CD4-positive, alpha-beta T cell (primary cell): ENCODE results near the gene CEP85L. TPM values are rescaled to one million over a fixed set of nuclear protein-coding genes. Genes with fewer than 3 reads are reported as not detected.

Experiments used
- ATAC-seq: fragments of 200-7000 bp; cut with Tn5 transposase; one replicate; pipeline ENCODE4 v1.10.0; 2022; ENCODE audit warnings: mild to moderate bottlenecking; ENCODE audit not compliant: poor library complexity
- CTCF ChIA-PET: fragments of 350-600 bp; sonication (Branson Sonifier 250); formaldehyde crosslinking; loops from one replicate; lab custom pipeline; 2021; ENCODE audit warnings: antibody characterized with exemption, inconsistent platforms; lab: Charles Lee
- POLR2A ChIA-PET: fragments of 350-600 bp; sonication (Branson Sonifier 250); formaldehyde crosslinking; loops from one replicate; lab custom pipeline; 2021; ENCODE audit warnings: antibody characterized with exemption, inconsistent platforms; lab: Charles Lee
- DNase-seq, 14 experiments: peaks; one replicate each; pipeline ENCODE4 v3.0.0-alpha.2; 2013 to 2020; ENCODE audit warnings: mixed read lengths in 2 of 14
- H3K27ac ChIP-seq, 2 donors: one replicate each; pipeline versions ENCODE4 v1.5.1 to v1.7.0; 2013; ENCODE audit warnings: low read length in 2 of 2, low read depth in 1 of 2, mild to moderate bottlenecking in 1 of 2
- H3K27me3 ChIP-seq, 2 experiments: 1 replicate in 1 of 2; 2 replicates in 1 of 2; pipeline versions ENCODE4 v1.6.1 to v1.7.0; 2013; ENCODE audit warnings: low read length in 2 of 2, control low read depth in 1 of 2, mild to moderate bottlenecking in 1 of 2, moderate library complexity in 1 of 2; ENCODE audit not compliant: insufficient read depth in 2 of 2, control insufficient read depth in 1 of 2
- H3K36me3 ChIP-seq: one replicate; pipeline ENCODE4 v1.6.1; 2013; ENCODE audit warnings: low read length, control low read depth; ENCODE audit not compliant: insufficient read depth
- H3K4me1 ChIP-seq: one replicate; pipeline ENCODE4 v1.6.1; 2013; ENCODE audit warnings: low read length, control low read depth; ENCODE audit not compliant: insufficient read depth
- H3K4me3 ChIP-seq: one replicate; pipeline ENCODE4 v1.5.1; 2013; ENCODE audit warnings: mild to moderate bottlenecking, low read length, moderate library complexity
- H3K9me3 ChIP-seq, 2 experiments: 1 replicate in 1 of 2; 2 replicates in 1 of 2; pipeline versions ENCODE4 v1.6.1 to v1.7.0; 2013; ENCODE audit warnings: low read length in 2 of 2, mild to moderate bottlenecking in 2 of 2, control low read depth in 1 of 2, moderate library complexity in 1 of 2; ENCODE audit not compliant: control insufficient read depth in 1 of 2, insufficient read depth in 1 of 2
- H3K27ac Mint-ChIP-seq: one replicate; pipeline ENCODE4 v1.8.0; 2020; ENCODE audit warnings: mixed read lengths
- H3K27me3 Mint-ChIP-seq: one replicate; pipeline ENCODE4 v1.8.0; 2021; ENCODE audit warnings: mixed read lengths
- H3K36me3 Mint-ChIP-seq: one replicate; pipeline ENCODE4 v1.8.0; 2021; ENCODE audit warnings: low read depth, mixed read lengths
- H3K4me1 Mint-ChIP-seq: one replicate; pipeline ENCODE4 v1.8.0; 2021; ENCODE audit warnings: low read depth, mixed read lengths
- H3K4me3 Mint-ChIP-seq: one replicate; pipeline ENCODE4 v1.8.0; 2020; ENCODE audit warnings: mild to moderate bottlenecking, mixed read lengths
- H3K9me3 Mint-ChIP-seq: one replicate; pipeline ENCODE4 v1.8.0; 2020; ENCODE audit warnings: mixed read lengths
- intact Hi-C, 2 experiments: fragments of 100-400 bp; cut with DNase I in 1 of 2; cut with micrococcal nuclease in 1 of 2; formaldehyde crosslinking; loops; one replicate each; pipeline versions ENCODE4 v1.15.1 to v1.9.0; 2023 to 2025; cut with DNase I, micrococcal nuclease
- total RNA-seq, 174 experiments: library from RNA in 2 of 174; stranded (reverse) in 2 of 174; gene quantifications; one replicate each; pipeline ENCODE4 v1.2.3 and lab custom pipeline; 2021 to 2026
- TF ChIP-seq, protein P1 (sequence below): fragments of 200-600 bp; IDR thresholded peaks from one replicate; pipeline ENCODE4 v1.8.0; 2022; ENCODE audit warnings: antibody characterized with exemption, mild to moderate bottlenecking

The CEP85L gene
- total RNA-seq, 2 experiments from 2014 or later = 76.2 to 80.7 TPM

DNA sequence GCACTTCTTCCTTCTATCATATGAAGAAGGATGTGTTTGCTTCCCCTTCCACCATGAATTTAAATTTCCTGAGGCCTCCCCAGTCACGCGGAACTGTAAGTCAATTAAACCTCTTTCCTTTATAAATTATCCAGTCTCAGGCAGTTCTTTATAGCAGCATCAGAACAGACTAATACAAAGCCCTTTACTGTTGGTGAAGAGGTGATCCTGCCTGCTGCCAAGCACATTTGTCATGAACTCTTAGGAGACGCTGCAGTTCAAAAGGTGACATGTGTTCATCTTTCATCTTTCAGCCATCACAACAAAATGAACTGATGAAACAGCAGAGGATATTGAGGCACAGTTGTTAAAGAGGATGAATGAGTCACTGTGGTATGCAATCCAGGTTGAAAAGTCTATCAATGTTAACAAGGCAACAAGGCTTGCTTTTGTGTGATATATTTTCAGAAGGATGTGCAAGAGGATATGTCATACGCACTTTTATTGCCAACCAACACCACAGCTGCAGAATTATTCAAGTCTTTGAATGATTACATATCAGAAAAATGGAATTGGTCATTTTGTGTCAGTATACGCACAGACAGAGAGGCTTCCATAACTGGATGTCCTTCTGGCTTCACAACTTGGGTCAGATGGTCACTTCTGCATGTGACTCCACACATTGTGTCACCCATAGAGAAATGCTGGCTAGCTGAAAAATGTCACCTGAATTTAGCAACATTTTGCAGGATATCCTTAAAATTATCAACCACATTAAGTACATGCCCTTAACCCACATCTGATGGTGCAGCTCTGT, 155.7 kb downstream of the CEP85L start:
- no peaks in the 10 kb centered on the region for H3K9me3 Mint-ChIP-seq
- peaks cover 93% of the 10 kb centered on the region for H3K36me3 Mint-ChIP-seq
- ATAC-seq (no peak), DNase-seq (no peak)
- H3K4me3 Mint-ChIP-seq = no peak overlapping the region
- H3K27ac Mint-ChIP-seq = no peak overlapping the region
- H3K9me3 ChIP-seq = no peaks in the 10 kb centered on the region
- intact Hi-C loops = no loop called here
- peaks cover 50% of the 10 kb centered on the region for H3K36me3 ChIP-seq
- H3K27me3 ChIP-seq = no peaks in the 10 kb centered on the region
- H3K27ac ChIP-seq = no peak overlapping the region
- ChIA-PET POLR2A (no interaction called here), CTCF (no interaction called here)
- no peak overlapping the region for H3K4me3 ChIP-seq
- TF ChIP-seq, protein P1, sequence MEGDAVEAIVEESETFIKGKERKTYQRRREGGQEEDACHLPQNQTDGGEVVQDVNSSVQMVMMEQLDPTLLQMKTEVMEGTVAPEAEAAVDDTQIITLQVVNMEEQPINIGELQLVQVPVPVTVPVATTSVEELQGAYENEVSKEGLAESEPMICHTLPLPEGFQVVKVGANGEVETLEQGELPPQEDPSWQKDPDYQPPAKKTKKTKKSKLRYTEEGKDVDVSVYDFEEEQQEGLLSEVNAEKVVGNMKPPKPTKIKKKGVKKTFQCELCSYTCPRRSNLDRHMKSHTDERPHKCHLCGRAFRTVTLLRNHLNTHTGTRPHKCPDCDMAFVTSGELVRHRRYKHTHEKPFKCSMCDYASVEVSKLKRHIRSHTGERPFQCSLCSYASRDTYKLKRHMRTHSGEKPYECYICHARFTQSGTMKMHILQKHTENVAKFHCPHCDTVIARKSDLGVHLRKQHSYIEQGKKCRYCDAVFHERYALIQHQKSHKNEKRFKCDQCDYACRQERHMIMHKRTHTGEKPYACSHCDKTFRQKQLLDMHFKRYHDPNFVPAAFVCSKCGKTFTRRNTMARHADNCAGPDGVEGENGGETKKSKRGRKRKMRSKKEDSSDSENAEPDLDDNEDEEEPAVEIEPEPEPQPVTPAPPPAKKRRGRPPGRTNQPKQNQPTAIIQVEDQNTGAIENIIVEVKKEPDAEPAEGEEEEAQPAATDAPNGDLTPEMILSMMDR = no peak
- H3K4me1 Mint-ChIP-seq = peaks cover 8% of the 10 kb centered on the region
- H3K27me3 Mint-ChIP-seq = no peaks in the 10 kb centered on the region
- no peaks in the 10 kb centered on the region for H3K4me1 ChIP-seq

DNA sequence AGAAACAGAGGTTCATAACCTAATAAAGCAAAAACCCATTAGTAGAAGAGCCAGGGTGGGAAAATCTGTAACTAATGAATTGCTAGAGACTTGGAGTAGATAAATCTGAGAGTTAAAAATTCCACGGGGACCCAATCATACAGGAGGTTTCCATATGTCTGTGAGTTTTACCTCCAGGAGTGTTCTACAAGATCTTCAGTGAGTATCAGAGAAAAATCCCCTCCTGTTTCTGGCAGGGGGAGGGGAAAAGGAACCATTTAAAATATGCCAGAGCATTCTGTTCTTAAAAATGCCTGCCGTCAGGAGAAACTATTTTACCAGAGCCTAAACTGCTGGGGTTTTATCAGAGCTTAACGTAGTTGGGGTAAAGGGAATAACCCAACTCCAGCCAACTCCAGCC, 157.3 kb downstream of the CEP85L start:
- Mint-ChIP-seq H3K27ac (no peak overlapping the region), H3K36me3 (peaks cover 95% of the 10 kb centered on the region), H3K4me3 (no peak overlapping the region), H3K4me1 (no peaks in the 10 kb centered on the region), H3K27me3 (no peaks in the 10 kb centered on the region), H3K9me3 (peaks cover 10% of the 10 kb centered on the region)
- ATAC-seq (no peak), DNase-seq (no peak)
- TF ChIP-seq, protein P1 = no peak
- no peaks in the 10 kb centered on the region for H3K4me1 ChIP-seq
- H3K9me3 ChIP-seq = peaks cover 0 to 6% of the 10 kb centered on the region in 2 experiments
- no peaks in the 10 kb centered on the region for H3K27me3 ChIP-seq
- H3K4me3 ChIP-seq = no peak overlapping the region
- H3K36me3 ChIP-seq = peaks cover 57% of the 10 kb centered on the region
- CTCF ChIA-PET = no interaction called here
- POLR2A ChIA-PET = interaction anchor here (0.5 kb wide), 1 partner anchor 209 kb away, joined by 3 read pairs; no protein-coding TSS in a partner anchor
- no peak overlapping the region for H3K27ac ChIP-seq
- intact Hi-C loops = no loop called here

DNA sequence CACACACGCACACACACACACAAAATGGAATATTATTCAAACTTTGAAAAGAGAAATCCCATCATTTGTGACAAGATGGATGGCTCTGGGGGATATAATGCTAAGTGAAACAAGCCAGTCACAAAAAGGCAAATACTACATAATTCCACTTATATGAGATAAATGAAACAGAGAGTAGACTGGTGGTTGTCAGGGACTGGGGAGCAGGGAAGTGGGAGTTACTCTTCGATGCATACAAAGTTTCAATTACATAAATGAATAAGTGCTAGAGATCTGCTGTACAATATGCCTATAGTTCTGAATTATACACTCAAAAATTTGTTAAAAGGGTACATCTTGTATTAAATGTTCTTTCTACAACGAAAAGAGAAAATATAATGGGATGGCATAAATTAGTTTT, 161.4 kb downstream of the CEP85L start:
- Mint-ChIP-seq H3K27ac (no peak overlapping the region), H3K4me3 (no peak overlapping the region), H3K27me3 (no peaks in the 10 kb centered on the region), H3K36me3 (peaks cover 100% of the 10 kb centered on the region), H3K4me1 (no peaks in the 10 kb centered on the region), H3K9me3 (peaks cover 17% of the 10 kb centered on the region)
- Histone ChIP-seq H3K4me3 (no peak overlapping the region), H3K27me3 (no peaks in the 10 kb centered on the region), H3K4me1 (no peaks in the 10 kb centered on the region), H3K9me3 (peaks cover 6 to 8% of the 10 kb centered on the region in 2 experiments), H3K36me3 (peaks cover 57% of the 10 kb centered on the region), H3K27ac (no peak overlapping the region)
- ChIA-PET CTCF (no interaction called here), POLR2A (no interaction called here)
- no peak for DNase-seq
- no peak for ATAC-seq
- intact Hi-C loops = no loop called here
- TF ChIP-seq, protein P1 = no peak
